HG03575 (cell line): Measurements from ENCODE around the gene ETS2.

Source experiments
- ATAC-seq: cut with Tn5 transposase; IDR thresholded peaks from one replicate; pipeline ENCODE4 v1.9.1; 2021; ENCODE audit not compliant: unreplicated experiment, insufficient number of reproducible peaks, low FRiP score; ENCODE audit errors: extremely low read depth

The ETS2 gene

DNA sequence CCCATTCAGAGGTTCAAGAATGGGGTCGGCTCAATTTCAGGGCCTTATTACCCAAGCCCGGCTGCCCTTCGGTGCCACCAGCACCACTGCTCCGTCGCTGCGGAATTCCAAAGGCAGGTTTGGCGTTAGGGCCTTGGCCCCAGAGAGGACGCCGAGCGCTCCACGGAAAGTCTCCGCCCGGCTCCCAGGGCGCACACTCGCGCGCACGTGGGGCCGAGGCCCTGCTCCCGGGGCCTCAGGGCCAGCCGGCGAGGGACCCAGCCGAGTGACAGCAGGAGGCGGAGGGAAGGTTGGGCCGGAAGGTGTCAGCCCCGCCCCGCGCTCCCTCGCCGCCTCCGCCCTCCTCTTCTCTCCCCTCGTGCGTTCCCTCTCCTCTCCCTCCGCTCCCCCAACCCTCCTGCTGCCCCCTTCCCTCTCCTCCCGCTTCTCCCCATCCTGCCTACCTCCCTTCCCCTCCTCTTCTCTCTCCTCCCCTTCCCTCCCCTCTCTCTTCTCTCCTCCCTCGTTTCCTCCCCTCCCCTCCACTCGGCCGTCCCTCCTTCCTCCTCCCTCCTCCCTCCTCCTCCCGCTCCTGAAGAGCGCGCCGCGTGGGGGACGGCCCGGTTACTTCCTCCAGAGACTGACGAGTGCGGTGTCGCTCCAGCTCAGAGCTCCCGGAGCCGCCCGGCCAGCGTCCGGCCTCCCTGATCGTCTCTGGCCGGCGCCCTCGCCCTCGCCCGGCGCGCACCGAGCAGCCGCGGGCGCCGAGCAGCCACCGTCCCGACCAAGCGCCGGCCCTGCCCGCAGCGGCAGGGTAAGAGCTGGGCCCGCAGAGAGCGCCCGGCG is at the start of gene ETS2:
Gene ETS2, plus strand, starts transcription at position 602 of the 825 bp plus-strand sequence. CDS start 4,106 bp downstream, outside the sequence.
- ATAC-seq, result no peak

DNA sequence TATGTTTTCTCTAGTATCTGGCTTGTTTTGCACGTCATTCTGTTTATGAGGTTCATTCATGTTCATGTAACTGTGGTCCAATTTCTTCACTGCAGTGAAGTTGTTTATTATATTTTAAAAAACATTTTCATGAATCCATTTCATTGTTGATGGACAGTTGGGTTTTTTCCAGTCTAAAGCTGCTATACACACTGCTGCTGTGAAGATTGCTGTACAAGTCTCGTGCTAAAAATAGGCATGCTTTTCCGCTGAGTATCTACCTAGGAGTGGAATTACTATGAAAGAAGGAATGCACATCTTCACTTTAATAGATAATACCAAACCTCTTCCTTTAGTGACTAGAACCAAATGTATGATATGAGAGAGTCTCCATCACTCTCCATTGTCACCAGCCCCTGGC is 49.0 kb upstream of the ETS2 start:
- ATAC-seq, result no peak

DNA sequence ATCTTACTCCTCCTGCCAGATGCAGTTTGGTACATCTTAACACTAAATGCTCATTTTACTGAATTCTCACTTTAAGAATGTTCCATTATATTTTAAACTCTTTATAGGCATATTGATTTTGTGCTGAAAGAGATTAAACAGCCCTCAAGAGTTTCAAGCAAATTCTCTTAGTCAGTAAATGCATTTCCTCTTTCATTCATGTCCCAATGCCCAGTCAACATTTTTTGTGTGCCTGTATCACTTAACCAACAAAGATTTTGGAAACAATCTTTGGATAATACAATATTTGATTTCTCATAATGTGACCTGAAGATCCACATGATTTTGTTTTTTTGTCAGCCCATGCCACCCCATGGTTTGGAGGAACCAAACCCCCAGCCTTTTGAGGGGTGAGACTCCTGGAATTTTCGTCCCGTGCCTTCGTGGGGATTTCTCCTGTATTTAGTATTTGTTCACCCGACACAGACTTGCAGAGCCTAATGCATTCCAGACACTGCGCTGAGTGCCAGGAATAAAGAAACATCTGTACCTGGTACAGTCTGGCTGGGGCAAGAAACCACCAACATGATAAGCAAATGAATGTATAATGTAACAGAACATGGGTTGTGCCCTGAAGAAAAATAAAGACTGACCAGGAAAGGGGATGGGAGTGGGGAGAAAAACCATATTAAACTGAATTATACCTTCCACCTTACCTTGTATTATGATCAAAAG is 47.1 kb upstream of the ETS2 start:
- ATAC-seq, result no peak

DNA sequence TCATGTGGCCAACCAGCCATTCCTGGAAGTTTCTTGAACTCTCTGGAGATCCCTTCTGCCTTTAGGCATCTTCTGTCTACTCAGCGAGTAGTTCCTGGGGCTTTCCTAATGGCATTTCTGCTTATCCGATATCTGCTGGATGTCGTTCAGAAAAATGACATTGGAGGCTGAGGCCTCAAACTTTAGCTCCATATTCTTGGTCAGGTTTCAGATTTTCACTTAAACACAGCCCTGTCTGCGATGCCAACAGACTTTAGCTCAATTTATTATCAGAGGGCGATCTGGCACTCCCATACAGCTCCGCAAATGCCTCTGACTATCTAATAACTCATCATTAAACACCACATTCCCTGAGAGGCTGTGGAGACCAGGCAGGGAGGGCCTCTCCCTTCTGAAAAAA is 46.3 kb upstream of the ETS2 start:
- ATAC-seq, result no peak

DNA sequence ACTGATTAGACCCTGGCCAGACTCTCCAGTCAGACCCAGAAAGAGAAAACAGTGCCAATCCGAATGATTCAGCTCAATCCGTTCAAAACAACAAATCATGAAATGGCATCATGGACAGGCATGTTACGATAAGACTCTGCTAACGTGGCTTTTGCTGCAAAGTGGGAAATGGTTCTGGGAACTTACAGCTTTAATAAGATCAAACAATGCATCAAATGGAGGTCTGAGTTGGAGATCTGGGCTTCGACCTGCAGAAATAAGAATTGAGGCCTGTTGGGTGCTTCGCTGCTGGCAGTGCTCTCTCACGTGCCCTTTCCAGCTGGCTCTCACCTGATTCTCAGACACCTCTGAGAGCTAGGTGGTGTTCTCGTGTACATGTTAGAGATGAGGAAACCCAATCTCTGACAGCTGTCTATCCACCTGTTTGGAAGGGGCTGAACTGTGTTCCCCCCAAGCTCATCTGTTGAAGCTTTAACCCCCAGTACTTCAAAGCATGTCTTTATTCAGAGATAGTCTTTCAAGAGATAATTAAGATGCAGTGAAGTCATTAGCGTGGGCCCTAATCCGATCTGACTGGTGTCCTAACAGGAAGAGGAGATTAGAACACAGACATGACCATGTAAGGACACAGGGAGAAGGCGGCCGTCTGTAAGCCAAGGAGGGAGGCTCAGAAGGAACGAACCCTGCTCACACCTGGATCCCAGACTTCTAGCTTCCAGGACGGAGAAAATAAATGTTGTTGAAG is 45.5 kb upstream of the ETS2 start:
- no peak for ATAC-seq

DNA sequence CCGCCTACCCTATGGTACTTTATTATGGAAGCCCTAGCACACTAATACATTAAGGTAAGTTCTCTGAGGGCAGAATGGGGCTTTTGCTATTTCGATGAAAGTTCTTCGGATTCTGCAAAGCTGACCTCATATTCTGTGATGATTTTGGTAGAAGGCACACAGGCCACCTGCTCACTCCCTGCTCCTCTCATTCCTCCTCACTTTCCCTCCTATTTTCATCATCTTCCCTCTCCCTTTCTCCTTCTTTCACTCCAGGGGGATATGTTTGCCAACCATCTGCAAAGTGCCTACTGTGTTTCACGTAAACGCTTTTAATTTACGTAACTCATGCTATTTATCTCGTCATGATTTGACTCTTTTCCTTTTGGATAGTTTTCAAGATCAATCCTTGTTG is 45.0 kb upstream of the ETS2 start:
- no peak for ATAC-seq

DNA sequence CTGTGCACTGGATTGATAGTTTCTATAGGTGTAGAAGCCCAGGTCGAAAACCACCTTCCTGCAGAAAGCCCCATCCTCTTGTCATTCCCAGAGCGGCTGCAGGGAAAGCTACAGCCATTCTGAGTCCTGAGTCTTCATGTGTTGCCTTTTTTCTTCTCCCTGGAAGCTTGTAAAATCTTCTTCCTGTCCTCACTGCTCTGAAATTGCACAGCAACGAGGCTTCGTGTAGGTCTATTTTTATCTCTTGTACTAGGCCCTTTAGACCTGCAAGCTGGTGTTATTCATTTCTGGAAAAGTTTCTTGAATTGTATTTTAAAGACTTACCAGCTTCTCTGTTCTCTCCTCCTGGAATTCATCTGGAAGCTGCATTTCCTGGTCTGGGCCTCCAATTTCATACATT is 44.2 kb upstream of the ETS2 start:
- ATAC-seq, result no peak

DNA sequence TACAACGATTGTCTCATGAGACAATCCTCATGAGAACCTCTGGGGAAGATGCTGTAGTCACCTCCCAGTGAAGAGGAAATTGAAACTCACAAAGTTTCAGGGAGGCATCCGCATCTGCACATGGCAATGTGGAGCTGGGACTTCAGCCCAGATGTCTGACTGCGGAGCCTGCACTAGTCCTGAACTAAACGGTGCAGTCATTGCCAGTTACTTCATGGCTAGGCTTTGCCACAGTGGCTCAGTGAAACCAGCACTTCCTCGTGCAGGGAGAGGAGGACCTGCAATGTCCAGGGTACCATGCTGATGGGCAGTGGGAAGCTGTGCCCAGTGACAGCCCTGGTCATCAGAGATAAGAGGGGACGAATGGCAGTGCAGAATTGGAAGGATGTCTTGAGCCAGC is 40.7 kb upstream of the ETS2 start:
- no peak for ATAC-seq

DNA sequence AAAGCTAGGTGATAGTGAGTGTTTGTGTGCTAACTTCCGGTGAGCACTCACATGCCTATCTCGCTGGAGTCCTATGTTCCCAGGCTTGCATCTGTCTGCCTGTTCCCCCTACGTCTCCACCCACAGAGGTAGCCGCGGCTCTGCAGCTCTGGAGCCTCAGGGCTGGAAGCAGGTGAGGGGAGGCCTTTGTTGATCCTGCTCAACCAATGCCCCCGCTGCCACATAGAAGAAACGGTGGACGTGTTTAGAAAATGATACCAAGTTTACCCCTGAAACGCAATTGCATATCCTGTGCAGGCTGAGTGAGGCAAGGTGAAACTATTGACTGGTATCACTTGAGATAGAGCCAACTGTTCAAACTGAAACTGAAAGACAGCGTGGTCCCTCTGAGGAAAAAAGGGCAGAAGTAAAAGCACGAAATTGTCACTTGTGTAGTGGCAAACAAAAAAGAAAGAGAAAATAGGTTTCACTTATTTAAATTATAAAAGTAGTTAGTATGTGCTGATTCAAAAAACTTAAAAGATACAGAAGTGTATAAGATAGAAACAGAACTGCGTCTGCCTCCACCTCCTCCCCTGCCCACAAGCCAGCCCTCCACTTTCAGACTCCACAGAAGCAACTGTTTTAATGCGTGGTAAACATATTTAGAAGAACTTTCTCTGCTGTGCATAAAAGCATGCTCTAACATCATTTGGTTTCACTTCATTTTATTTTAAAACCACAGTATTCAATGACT is 38.6 kb upstream of the ETS2 start:
- ATAC-seq, result peak; percentile 91

DNA sequence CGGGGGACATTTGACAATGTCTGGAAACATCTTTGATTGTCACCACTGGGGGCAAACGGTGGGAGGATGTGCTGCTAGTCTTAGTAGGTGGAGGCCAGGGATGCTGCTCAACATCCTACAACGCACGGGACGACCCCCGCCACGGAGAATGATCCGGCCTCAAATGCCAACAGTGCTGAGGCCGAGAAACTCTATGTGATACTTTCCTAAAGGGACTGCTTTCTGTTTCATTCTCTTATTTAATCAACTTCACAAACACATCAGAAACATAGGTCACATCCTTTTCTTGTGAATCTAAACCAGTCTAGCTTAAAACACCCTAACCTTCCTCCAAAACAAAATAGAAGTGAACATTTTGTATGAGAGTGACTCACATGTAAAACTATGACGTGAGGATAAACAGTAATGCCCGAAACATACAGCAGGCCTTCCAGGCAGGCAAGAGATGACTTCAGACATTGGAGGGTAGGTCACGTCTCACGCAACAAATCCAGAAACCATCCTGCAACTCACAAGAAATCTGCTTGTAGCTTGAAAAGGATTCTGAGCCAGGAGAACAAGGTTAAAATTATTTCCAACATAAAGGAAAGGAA is 37.2 kb upstream of the ETS2 start:
- no peak for ATAC-seq

DNA sequence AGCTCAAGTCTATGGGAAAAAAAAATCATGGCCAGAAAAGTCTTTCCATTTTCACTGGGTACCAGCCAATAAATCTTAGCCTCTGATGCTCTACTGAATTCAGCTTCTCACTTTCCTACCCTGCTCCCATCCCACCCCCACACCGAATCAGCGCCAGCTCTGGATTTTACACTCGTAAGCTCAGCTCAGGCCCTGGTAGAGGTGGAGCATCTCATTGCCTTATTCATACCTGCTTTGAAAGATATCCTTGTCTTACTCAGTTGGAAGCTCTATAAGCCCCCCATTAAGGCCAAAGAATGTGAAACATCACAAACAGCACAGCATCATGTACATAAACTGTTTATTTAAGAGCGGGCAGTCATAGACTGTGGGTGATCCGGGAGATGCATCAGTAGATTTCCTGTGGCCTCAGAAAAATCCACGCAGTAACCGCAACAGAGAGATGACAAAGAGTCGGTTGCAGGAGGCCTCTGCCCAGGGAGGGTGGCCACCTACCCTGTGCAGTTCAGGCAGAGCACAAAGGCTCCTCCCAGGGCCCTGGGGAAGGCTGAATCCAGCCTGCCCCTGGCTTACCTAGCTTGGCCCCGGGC is 36.4 kb upstream of the ETS2 start:
- ATAC-seq, result no peak

DNA sequence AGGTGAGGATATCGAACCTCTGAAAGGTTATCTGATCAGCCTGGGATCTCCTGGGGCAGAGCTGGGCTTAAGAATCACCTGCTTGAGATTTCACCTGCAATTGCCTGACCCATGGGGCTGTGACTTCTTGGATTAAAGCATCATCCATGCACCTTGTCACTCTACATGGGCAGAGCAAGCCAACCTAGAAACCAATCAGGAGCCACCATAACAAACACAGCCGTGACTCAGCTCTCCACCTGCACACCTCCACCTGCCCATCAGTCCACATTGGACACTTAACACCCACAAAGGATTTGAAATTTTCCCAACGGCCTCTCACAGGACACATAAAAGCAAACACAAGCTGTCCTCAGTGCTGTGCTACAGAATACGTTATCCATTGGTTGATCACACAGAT is 35.1 kb upstream of the ETS2 start:
- no peak for ATAC-seq

DNA sequence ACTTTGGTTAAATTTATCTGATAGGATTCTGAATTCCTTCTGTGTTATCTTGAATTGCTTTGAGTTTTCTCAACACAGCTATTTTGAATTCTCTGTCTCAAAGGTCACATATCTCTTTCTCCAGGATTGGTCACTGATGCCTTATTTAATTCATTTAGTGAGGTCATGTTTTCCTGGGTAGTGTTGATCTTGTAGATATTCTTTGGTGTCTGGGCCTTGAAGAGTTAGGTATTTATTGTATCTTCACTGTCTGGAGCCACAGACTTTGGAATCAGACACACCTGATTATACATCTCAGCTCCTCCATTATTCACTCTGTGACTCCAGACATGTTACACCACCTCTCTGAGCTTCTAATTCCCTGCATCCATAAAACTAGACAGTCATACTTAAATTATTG is 34.2 kb upstream of the ETS2 start:
- ATAC-seq, result no peak

DNA sequence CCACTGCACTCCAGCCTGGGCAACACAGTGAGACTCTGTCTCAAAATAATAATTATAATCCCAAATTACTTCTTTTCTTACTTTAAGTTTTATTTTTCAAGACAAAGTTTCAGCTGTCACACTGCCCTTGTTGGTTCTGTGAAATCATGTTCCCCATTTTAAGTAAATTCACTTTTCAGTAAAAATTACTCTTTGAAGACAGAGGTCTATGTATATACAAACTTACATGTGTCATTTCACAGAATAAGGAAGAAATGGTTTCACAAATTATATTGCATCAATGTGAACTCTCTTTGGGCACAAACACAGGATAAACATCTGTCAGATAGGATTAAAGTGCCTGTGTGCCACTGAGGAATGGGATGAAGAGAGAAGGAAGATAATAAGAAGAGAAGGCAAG is 33.1 kb upstream of the ETS2 start:
- no peak for ATAC-seq

DNA sequence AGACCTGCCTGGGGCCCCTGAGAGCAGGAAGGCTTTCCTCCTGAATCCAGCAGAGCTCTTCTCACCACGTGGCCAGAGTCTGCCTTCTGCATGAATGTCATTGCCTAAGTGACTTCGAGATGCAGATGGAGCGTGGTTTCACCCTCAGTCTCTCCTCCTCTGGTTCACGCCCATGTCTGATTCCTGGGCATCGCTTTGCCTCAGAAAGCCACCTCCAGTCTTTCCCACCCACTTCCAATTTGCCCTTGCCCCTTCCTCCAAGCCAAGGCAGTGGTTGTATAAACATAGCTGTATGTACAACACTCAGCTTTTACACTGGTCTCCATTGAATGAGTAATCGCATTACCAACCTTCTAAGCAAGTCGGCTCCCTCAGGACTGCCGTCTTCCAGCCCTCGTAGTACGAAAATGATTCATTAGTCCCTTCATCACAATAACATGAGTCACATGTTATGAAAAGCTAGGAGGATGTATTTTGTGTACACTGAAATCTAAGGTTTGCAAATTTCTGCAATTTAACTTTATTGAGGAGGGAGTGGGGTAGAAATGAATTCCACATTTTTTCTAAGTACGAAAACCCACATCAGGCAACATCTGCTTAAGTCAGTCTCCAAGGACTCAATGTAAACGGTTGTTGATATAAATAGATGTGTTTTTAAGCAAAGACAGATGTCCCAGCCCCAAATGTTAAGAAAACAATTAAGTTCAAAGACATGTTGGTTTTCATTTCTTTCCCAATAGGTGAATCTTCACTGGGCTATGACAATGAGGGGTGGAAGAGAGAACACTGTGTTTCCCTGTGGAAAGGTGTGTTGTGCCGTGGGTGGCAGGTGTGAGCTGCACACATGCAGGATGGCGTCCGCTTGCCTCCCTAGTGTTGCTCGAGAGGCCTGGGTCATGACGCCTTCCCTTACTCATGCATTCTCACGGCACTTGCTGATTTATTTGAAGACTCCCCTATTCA is 32.3 kb upstream of the ETS2 start:
- ATAC-seq, result no peak

DNA sequence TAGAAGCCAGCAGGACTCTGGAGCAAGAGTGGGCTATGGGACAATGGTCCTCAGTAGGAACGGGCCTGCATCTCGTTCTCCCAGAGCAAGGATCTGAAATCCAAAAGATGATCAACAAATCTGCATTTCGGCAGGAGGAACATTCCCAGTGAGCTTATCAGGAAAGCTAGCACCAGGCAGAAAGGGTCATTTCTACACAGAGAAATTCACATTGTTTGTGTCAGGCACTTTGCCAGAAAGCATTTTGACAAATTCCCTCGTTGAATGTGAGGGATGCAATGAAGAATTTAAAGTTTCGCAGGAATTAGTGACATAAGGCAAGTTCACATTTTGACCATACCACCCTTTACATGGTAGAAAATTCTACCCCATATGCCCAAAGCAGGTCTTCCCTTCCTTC is 31.6 kb upstream of the ETS2 start:
- no peak for ATAC-seq

DNA sequence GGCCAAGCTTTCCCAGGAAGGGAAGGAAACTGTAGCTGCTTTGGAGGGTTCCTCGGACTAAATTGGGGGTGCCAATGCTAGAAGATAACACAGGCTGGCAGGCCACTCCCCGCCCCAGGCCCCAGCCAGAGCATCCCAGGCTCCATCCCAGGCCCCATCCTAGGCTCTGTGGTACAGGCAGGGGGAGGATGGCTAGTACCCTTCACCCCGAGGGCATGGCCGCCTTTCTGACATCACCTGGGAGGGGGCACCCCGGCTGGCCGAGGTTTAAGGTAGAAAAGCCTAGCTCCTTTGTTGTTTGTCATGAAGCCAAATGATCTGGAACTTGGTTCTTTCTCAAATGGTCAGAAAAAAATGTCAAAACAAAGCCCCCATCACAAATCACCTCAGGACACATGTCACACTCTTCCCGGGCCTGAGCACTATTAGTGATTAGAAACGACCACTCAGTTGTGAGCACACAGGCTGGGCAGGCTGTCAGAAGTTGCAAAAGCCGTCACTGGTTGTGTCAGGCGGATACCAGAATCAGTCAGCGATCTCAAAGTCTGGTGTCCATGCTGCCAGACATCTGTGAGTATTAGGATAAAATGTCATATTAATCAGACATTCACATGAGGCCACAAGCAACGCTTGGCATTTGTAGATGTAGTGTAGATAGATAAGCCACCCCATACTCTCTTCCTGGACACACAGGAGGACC is 31.0 kb upstream of the ETS2 start:
- no peak for ATAC-seq
